ENCODE measurements around the gene IRF2BPL.
A peak's percentile ranks its signal among the peaks of the same experiment; 100 is the strongest.

The IRF2BPL gene

GRCh38 chr14:77007183-77007974, 21.1 kb downstream of the IRF2BPL start:
- Histone ChIP-seq H3K27me3 (ENCODE audit: control insufficient read depth in 1 of 2, insufficient read depth in 2 of 2, low read length in 2 of 2) (no peaks in the 10 kb centered on the region), H3K36me3 (ENCODE audit: control insufficient read depth in 2 of 2, insufficient read depth in 2 of 2, low read length in 2 of 2) (no peaks in the 10 kb centered on the region), H3K4me1 (ENCODE audit: control insufficient read depth, insufficient read depth, low read length) (peaks cover 8% of the 10 kb centered on the region), H3K9me3 (ENCODE audit: control insufficient read depth in 2 of 2, low read length in 2 of 2) (no peaks in the 10 kb centered on the region), H3K4me3 (ENCODE audit: low read length in 2 of 2) (no peak overlapping the region), H3K27ac (ENCODE audit: low read length) (no peak overlapping the region), H3K9ac (ENCODE audit: low read length in 2 of 2) (no peak overlapping the region)

DNA sequence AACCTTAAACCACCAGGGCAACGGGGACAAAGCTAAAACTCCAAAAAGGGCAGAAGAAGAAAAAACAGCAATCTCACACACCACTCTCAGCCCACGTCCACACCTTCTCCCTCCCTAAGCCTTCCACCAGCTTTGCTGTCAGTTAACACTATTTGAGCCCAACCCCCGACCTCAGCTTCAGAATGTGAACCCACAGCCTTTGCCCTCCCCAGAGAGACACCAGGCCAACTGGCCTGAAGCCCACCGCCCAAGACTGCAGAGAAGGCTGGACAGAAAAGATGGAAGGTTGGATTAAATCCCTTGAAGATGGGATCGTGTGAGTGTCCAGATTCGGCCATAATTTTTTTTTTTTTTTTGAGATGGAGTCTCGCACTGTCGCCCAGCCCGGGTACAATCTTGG, 22.4 kb downstream of the IRF2BPL start:
- H3K4me3 ChIP-seq (ENCODE audit: low read length in 2 of 2), result no peak overlapping the region
- no peak overlapping the region for H3K27ac ChIP-seq (ENCODE audit: low read length)
- H3K9me3 ChIP-seq (ENCODE audit: control insufficient read depth in 2 of 2, low read length in 2 of 2), result no peaks in the 10 kb centered on the region
- H3K27me3 ChIP-seq (ENCODE audit: control insufficient read depth in 1 of 2, insufficient read depth in 2 of 2, low read length in 2 of 2), result no peaks in the 10 kb centered on the region
- no peaks in the 10 kb centered on the region for H3K36me3 ChIP-seq (ENCODE audit: control insufficient read depth in 2 of 2, insufficient read depth in 2 of 2, low read length in 2 of 2)
- peaks cover 9% of the 10 kb centered on the region for H3K4me1 ChIP-seq (ENCODE audit: control insufficient read depth, insufficient read depth, low read length)
- no peak overlapping the region for H3K9ac ChIP-seq (ENCODE audit: low read length in 2 of 2)

GRCh38 chr14:77005559-77005958, 22.9 kb downstream of the IRF2BPL start:
- H3K27ac ChIP-seq (ENCODE audit: low read length), result no peak overlapping the region
- H3K9ac ChIP-seq (ENCODE audit: low read length in 2 of 2), result no peak overlapping the region
- H3K4me3 ChIP-seq (ENCODE audit: low read length in 2 of 2), result no peak overlapping the region
- peaks cover 15% of the 10 kb centered on the region for H3K4me1 ChIP-seq (ENCODE audit: control insufficient read depth, insufficient read depth, low read length)
- no peaks in the 10 kb centered on the region for H3K27me3 ChIP-seq (ENCODE audit: control insufficient read depth in 1 of 2, insufficient read depth in 2 of 2, low read length in 2 of 2)
- H3K9me3 ChIP-seq (ENCODE audit: control insufficient read depth in 2 of 2, low read length in 2 of 2), result no peaks in the 10 kb centered on the region
- no peaks in the 10 kb centered on the region for H3K36me3 ChIP-seq (ENCODE audit: control insufficient read depth in 2 of 2, insufficient read depth in 2 of 2, low read length in 2 of 2)

- H3K36me3 ChIP-seq (ENCODE audit: control insufficient read depth in 2 of 2, insufficient read depth in 2 of 2, low read length in 2 of 2), result no peaks in the 10 kb centered on the region
- no peak overlapping the region for H3K27ac ChIP-seq (ENCODE audit: low read length)
- no peak overlapping the region for H3K4me3 ChIP-seq (ENCODE audit: low read length in 2 of 2)
- H3K27me3 ChIP-seq (ENCODE audit: control insufficient read depth in 1 of 2, insufficient read depth in 2 of 2, low read length in 2 of 2), result no peaks in the 10 kb centered on the region
- peaks cover 17% of the 10 kb centered on the region for H3K4me1 ChIP-seq (ENCODE audit: control insufficient read depth, insufficient read depth, low read length)
- no peak overlapping the region for H3K9ac ChIP-seq (ENCODE audit: low read length in 2 of 2)
- H3K9me3 ChIP-seq (ENCODE audit: control insufficient read depth in 2 of 2, low read length in 2 of 2), result no peaks in the 10 kb centered on the region
Observed at GRCh38 chr14:77004711-77005460, 23.6 kb downstream of the IRF2BPL start.

- no peak overlapping the region for H3K27ac ChIP-seq (ENCODE audit: low read length)
- H3K4me3 ChIP-seq (ENCODE audit: low read length in 2 of 2), result no peak overlapping the region
- H3K9ac ChIP-seq (ENCODE audit: low read length in 2 of 2), result no peak overlapping the region
- no peaks in the 10 kb centered on the region for H3K9me3 ChIP-seq (ENCODE audit: control insufficient read depth in 2 of 2, low read length in 2 of 2)
- no peaks in the 10 kb centered on the region for H3K27me3 ChIP-seq (ENCODE audit: control insufficient read depth in 1 of 2, insufficient read depth in 2 of 2, low read length in 2 of 2)
- no peaks in the 10 kb centered on the region for H3K36me3 ChIP-seq (ENCODE audit: control insufficient read depth in 2 of 2, insufficient read depth in 2 of 2, low read length in 2 of 2)
- peaks cover 17% of the 10 kb centered on the region for H3K4me1 ChIP-seq (ENCODE audit: control insufficient read depth, insufficient read depth, low read length)
Observed at GRCh38 chr14:77003960-77004710, 24.4 kb downstream of the IRF2BPL start.

DNA sequence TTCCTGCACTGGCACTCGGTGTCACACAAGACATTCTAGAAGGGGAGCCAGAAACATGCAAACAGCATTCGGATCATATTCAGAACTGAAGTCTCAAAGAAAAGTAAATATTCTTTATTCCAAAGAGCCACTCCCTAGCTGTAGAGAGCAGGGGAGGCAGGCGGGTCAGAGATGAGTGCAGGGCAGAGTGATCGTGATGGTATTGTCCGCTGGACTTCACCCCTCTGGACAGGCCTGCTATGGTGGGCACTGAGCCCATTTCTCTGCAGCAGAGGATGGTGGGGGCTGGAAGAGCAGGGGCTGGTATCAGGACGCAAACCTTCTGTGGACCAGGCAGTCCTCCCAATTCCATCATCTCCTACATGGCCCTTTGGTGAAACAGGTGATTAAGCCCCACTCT, 25.6 kb downstream of the IRF2BPL start:
- H3K27ac ChIP-seq (ENCODE audit: low read length), result no peak overlapping the region
- peaks cover 14% of the 10 kb centered on the region for H3K4me1 ChIP-seq (ENCODE audit: control insufficient read depth, insufficient read depth, low read length)
- H3K4me3 ChIP-seq (ENCODE audit: low read length in 2 of 2), result no peak overlapping the region
- H3K9me3 ChIP-seq (ENCODE audit: control insufficient read depth in 2 of 2, low read length in 2 of 2), result no peaks in the 10 kb centered on the region
- H3K9ac ChIP-seq (ENCODE audit: low read length in 2 of 2), result no peak overlapping the region
- no peaks in the 10 kb centered on the region for H3K36me3 ChIP-seq (ENCODE audit: control insufficient read depth in 2 of 2, insufficient read depth in 2 of 2, low read length in 2 of 2)
- H3K27me3 ChIP-seq (ENCODE audit: control insufficient read depth in 1 of 2, insufficient read depth in 2 of 2, low read length in 2 of 2), result no peaks in the 10 kb centered on the region

GRCh38 chr14:77002335-77002734, 26.2 kb downstream of the IRF2BPL start:
- Histone ChIP-seq H3K9me3 (ENCODE audit: control insufficient read depth in 2 of 2, low read length in 2 of 2) (no peaks in the 10 kb centered on the region), H3K27ac (ENCODE audit: low read length) (no peak overlapping the region), H3K4me1 (ENCODE audit: control insufficient read depth, insufficient read depth, low read length) (peaks cover 9% of the 10 kb centered on the region), H3K27me3 (ENCODE audit: control insufficient read depth in 1 of 2, insufficient read depth in 2 of 2, low read length in 2 of 2) (no peaks in the 10 kb centered on the region), H3K9ac (ENCODE audit: low read length in 2 of 2) (no peak overlapping the region), H3K36me3 (ENCODE audit: control insufficient read depth in 2 of 2, insufficient read depth in 2 of 2, low read length in 2 of 2) (no peaks in the 10 kb centered on the region), H3K4me3 (ENCODE audit: low read length in 2 of 2) (no peak overlapping the region)

- H3K9me3 ChIP-seq (ENCODE audit: control insufficient read depth in 2 of 2, low read length in 2 of 2), result no peaks in the 10 kb centered on the region
- peak overlapping the region; percentile 31 for H3K27ac ChIP-seq (ENCODE audit: low read length)
- no peaks in the 10 kb centered on the region for H3K36me3 ChIP-seq (ENCODE audit: control insufficient read depth in 2 of 2, insufficient read depth in 2 of 2, low read length in 2 of 2)
- peak overlapping the region; percentile 45 to 67 for H3K4me3 ChIP-seq (ENCODE audit: low read length in 2 of 2)
- peaks cover 9% of the 10 kb centered on the region for H3K4me1 ChIP-seq (ENCODE audit: control insufficient read depth, insufficient read depth, low read length)
- H3K27me3 ChIP-seq (ENCODE audit: control insufficient read depth in 1 of 2, insufficient read depth in 2 of 2, low read length in 2 of 2), result no peaks in the 10 kb centered on the region
- peak overlapping the region; percentile 38 to 64 for H3K9ac ChIP-seq (ENCODE audit: low read length in 2 of 2)
Observed at GRCh38 chr14:77000340-77001270, 27.9 kb downstream of the IRF2BPL start.

DNA sequence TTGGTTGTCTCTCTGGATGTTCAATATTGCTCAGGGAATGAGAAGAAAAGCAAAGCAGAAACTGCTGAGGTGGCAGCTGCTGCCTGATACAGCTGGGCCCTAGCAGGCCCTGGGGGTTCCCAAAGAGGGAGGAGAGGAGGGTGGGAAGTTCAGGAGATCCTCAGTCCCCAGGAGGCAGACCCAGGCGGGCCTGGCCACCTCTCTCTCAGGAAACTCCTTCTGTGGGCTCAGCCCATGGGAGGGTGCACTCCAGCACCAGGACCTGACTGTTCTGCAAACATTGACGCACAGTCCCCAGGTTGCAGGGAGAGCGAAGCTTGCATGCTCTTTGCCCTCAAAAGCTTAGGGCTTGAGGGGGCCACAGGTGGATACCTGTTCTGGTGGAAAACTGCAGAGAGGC, 29.6 kb downstream of the IRF2BPL start:
- H3K9me3 ChIP-seq (ENCODE audit: control insufficient read depth in 2 of 2, low read length in 2 of 2), result no peaks in the 10 kb centered on the region
- H3K9ac ChIP-seq (ENCODE audit: low read length in 2 of 2), result no peak overlapping the region
- H3K27me3 ChIP-seq (ENCODE audit: control insufficient read depth in 1 of 2, insufficient read depth in 2 of 2, low read length in 2 of 2), result no peaks in the 10 kb centered on the region
- H3K4me1 ChIP-seq (ENCODE audit: control insufficient read depth, insufficient read depth, low read length), result peaks cover 9% of the 10 kb centered on the region
- H3K4me3 ChIP-seq (ENCODE audit: low read length in 2 of 2), result no peak overlapping the region
- no peak overlapping the region for H3K27ac ChIP-seq (ENCODE audit: low read length)
- H3K36me3 ChIP-seq (ENCODE audit: control insufficient read depth in 2 of 2, insufficient read depth in 2 of 2, low read length in 2 of 2), result no peaks in the 10 kb centered on the region

Measured in stomach smooth muscle (tissue), 2 donors.